Kidney (tissue), 14 donors: ENCODE results near the gene HLA-C. TPM values are rescaled to one million over a fixed set of nuclear protein-coding genes. Genes with fewer than 3 reads are reported as not detected.
"Not testable (repeated sequence)": the region's sequence is repeated elsewhere in the genome, so short reads cannot be mapped to it uniquely, and the experiment has no call there.

Source experiments
- DNase-seq, 5 donors: peaks; one replicate each; pipeline ENCODE4 v3.0.0-alpha.2; 2013 to 2020
- FAIRE-seq: peaks from 2 replicates; lab custom pipeline; 2012; peaks lifted over from hg19 to GRCh38; lab: Jason Lieb, UNC
- H3K27ac ChIP-seq, 2 donors: one replicate each; pipeline ENCODE4 v1.7.0; 2013; ENCODE audit warnings: low read depth in 2 of 2, low read length in 2 of 2, inconsistent platforms in 1 of 2
- H3K27me3 ChIP-seq: one replicate; pipeline ENCODE4 v1.7.1; 2013; ENCODE audit warnings: low read length, inconsistent platforms; ENCODE audit not compliant: control insufficient read depth, insufficient read depth
- H3K36me3 ChIP-seq, 3 donors: one replicate each; pipeline versions ENCODE4 v1.7.0 to v1.7.1; 2013; ENCODE audit warnings: low read length in 3 of 3, control low read depth in 1 of 3, inconsistent platforms in 1 of 3; ENCODE audit not compliant: insufficient read depth in 3 of 3, control insufficient read depth in 2 of 3
- H3K4me1 ChIP-seq, 3 donors: one replicate each; pipeline versions ENCODE4 v1.7.0 to v1.7.1; 2013; ENCODE audit warnings: low read length in 3 of 3, inconsistent platforms in 1 of 3, low read depth in 1 of 3; ENCODE audit not compliant: control insufficient read depth in 2 of 3, insufficient read depth in 2 of 3
- H3K4me3 ChIP-seq, 3 donors: one replicate each; pipeline versions ENCODE4 v1.7.0 to v1.8.1; 2013; ENCODE audit warnings: low read length in 3 of 3, control low read depth in 1 of 3, inconsistent platforms in 1 of 3
- H3K9ac ChIP-seq, 3 donors: one replicate each; pipeline versions ENCODE4 v1.7.0 to v1.7.1; 2013; ENCODE audit warnings: low read length in 3 of 3, control low read depth in 1 of 3, inconsistent platforms in 1 of 3
- H3K9me3 ChIP-seq, 3 donors: one replicate each; pipeline versions ENCODE4 v1.7.0 to v1.7.1; 2013; ENCODE audit warnings: low read length in 3 of 3, control low read depth in 1 of 3, inconsistent platforms in 1 of 3; ENCODE audit not compliant: control insufficient read depth in 2 of 3, insufficient read depth in 1 of 3
- CTCF ChIP-seq: IDR thresholded peaks from 3 replicates; pipeline ENCODE4 v1.5.1; 2012; ENCODE audit warnings: mild to moderate bottlenecking, moderate library complexity, borderline replicate concordance; ENCODE audit not compliant: insufficient read depth; ENCODE audit errors: extremely low read depth
- intact Hi-C: fragments of 100-400 bp; cut with DNase I; formaldehyde crosslinking; loops from one replicate; pipeline ENCODE4 v1.11.1; 2022
- polyA plus RNA-seq: library from polyadenylated mRNA; stranded (reverse); fragments of 350-450 nt; fragmentation: Illumina TruSeq; extraction: RNeasy Lipid Tissue Mini Kit (QIAGEN cat#74804); gene quantifications from one replicate; pipeline ENCODE4 v1.2.3, GENCODE V29; 2014; ENCODE audit warnings: low read depth, low replicate concordance; ENCODE audit not compliant: insufficient read depth
- total RNA-seq: library from RNA; stranded (reverse); fragmentation: NEBNext Ultra II Directional; extraction: Animal tissue kit (Norgen Biotek cat#: 25700); gene quantifications from one replicate; pipeline ENCODE4 v1.2.1, GENCODE V29; 2021
- donor health status: control.
- donor health status: control.
- donor health status: control.
- donor health status: control.
- donor health status: control.
- donor health status: DM: yes; HTN: yes; CAD: no.
- donor health status: Normal renal cell carcinoma (clear cell type).

Gene HLA-C
- total and polyA plus RNA-seq, 2 donors from 2014 or later, result 433 to 901 TPM

DNA sequence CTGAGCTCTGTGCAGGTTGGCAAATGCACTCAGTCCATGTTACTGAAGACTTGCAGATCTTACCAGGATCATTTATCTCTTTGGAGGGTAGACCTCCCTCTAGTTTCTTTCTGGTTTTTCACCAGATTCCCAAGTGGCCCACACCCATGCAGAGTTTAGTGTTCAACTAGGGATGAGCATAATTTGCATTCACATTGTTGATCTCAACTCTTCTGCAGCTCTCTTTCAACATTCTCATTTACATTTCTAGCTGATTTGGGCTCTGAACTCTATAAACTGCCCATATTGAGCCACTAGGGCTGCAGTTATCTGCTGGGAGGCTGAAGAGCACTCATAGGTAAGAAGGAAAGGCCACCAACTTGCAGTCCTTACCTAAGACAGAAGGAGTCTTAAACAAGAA lies 17.9 kb upstream of the HLA-C start:
- TF ChIP-seq CTCF, result no peak
- Histone ChIP-seq H3K9me3 (no peaks in the 10 kb centered on the region), H3K27ac (no peak overlapping the region), H3K27me3 (no peaks in the 10 kb centered on the region), H3K9ac (no peak overlapping the region), H3K36me3 (no peaks in the 10 kb centered on the region), H3K4me3 (no peak overlapping the region), H3K4me1 (no peaks in the 10 kb centered on the region)
- DNase-seq (no peak), FAIRE-seq (no peak)
- intact Hi-C loops, result no loop called here

- DNase-seq (no peak), FAIRE-seq (no peak)
- Histone ChIP-seq H3K36me3 (no peaks in the 10 kb centered on the region), H3K27ac (no peak overlapping the region), H3K27me3 (no peaks in the 10 kb centered on the region), H3K9me3 (no peaks in the 10 kb centered on the region), H3K4me3 (no peak overlapping the region), H3K4me1 (no peaks in the 10 kb centered on the region), H3K9ac (no peak overlapping the region)
- no peak for TF ChIP-seq CTCF
- intact Hi-C loops, result no loop called here
Measured at GRCh38 chr6:31287619-31288018, 15.7 kb upstream of the HLA-C start.

GRCh38 chr6:31285982-31286381 lies 14.1 kb upstream of the HLA-C start:
- no peaks in the 10 kb centered on the region for H3K4me1 ChIP-seq
- H3K9ac ChIP-seq, result no peak overlapping the region
- H3K27ac ChIP-seq, result no peak overlapping the region
- no peaks in the 10 kb centered on the region for H3K27me3 ChIP-seq
- TF ChIP-seq CTCF, result no peak
- H3K4me3 ChIP-seq, result no peak overlapping the region
- no peaks in the 10 kb centered on the region for H3K36me3 ChIP-seq
- DNase-seq, result no peak
- intact Hi-C loops, result no loop called here
- H3K9me3 ChIP-seq, result no peaks in the 10 kb centered on the region
- FAIRE-seq, result no peak

- H3K9ac ChIP-seq, result no peak overlapping the region
- H3K27ac ChIP-seq, result no peak overlapping the region
- H3K27me3 ChIP-seq, result no peaks in the 10 kb centered on the region
- H3K36me3 ChIP-seq, result no peaks in the 10 kb centered on the region
- DNase-seq (no peak), FAIRE-seq (no peak)
- no peak for TF ChIP-seq CTCF
- no peaks in the 10 kb centered on the region for H3K9me3 ChIP-seq
- H3K4me3 ChIP-seq, result no peak overlapping the region
- intact Hi-C loops, result no loop called here
- no peaks in the 10 kb centered on the region for H3K4me1 ChIP-seq
Measured at GRCh38 chr6:31285486-31285885, 13.6 kb upstream of the HLA-C start.

DNA sequence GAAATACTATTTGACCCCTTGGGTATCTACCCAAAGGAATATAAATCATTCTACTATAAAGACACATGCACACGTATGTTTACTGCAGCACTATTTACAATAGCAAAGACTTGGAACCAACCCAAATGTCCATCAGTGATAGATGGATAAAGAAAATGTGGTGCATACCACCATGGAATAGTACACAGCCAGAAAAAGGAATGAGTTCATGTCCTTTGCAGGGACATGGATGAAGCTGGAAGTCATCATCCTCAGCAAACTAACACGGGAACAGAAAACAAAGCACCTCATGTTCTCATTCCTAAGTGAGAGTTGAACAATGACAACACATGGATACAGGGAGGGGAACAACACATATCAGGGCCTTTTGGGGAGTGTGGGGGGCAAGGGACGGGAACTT lies 7.8 kb upstream of the HLA-C start:
- H3K27ac ChIP-seq, DNase-seq, H3K9me3 ChIP-seq, intact Hi-C loops, H3K36me3 ChIP-seq, H3K4me1 ChIP-seq, FAIRE-seq, H3K9ac ChIP-seq, H3K27me3 ChIP-seq, H3K4me3 ChIP-seq: not testable (repeated sequence)
